Umbilical cord (tissue), 2 donors: ENCODE data around the gene FNDC3B. TPM values are rescaled to one million over a fixed set of nuclear protein-coding genes. Genes with fewer than 3 reads are reported as not detected.

Experiments
- DNase-seq: peaks from one replicate; pipeline ENCODE4 v3.0.0-alpha.2; 2015; ENCODE audit warnings: low spot score
- total RNA-seq: library from RNA; depleted of rRNA; stranded (reverse); fragments of >200 nt; gene quantifications from one replicate; pipeline ENCODE4 v1.2.3, GENCODE V29; 2014; ENCODE audit warnings: low replicate concordance; ENCODE audit not compliant: insufficient read depth

FNDC3B gene
- total RNA-seq, 1 donor from 2014 or later = 266 TPM

GRCh38 chr3:172148702-172149565, 109.6 kb downstream of the FNDC3B start:
- no peak for DNase-seq

- DNase-seq = no peak
These were observed 110.9 kb downstream of the FNDC3B start for GRCh38 chr3:172150268-172150667.

GRCh38 chr3:172150913-172151650, 111.7 kb downstream of the FNDC3B start:
- DNase-seq = no peak

GRCh38 chr3:172151651-172152649, 112.6 kb downstream of the FNDC3B start:
- no peak for DNase-seq

- DNase-seq = no peak
These were observed 113.5 kb downstream of the FNDC3B start for GRCh38 chr3:172152874-172153273.

- DNase-seq = peak; percentile 94
These were observed 114.0 kb downstream of the FNDC3B start for GRCh38 chr3:172153335-172153861.

GRCh38 chr3:172154768-172155664, 115.6 kb downstream of the FNDC3B start:
- DNase-seq = peak; percentile 79

- no peak for DNase-seq
These were observed 116.7 kb downstream of the FNDC3B start for GRCh38 chr3:172155897-172156585.

GRCh38 chr3:172156586-172156955, 117.2 kb downstream of the FNDC3B start:
- no peak for DNase-seq

GRCh38 chr3:172157564-172158258, 118.3 kb downstream of the FNDC3B start:
- DNase-seq = no peak

- no peak for DNase-seq
These were observed 119.4 kb downstream of the FNDC3B start for GRCh38 chr3:172158741-172159140.

- DNase-seq = no peak
These were observed 120.0 kb downstream of the FNDC3B start for GRCh38 chr3:172159376-172159775.

- DNase-seq = no peak
These were observed 120.7 kb downstream of the FNDC3B start for GRCh38 chr3:172159962-172160538.

- DNase-seq = no peak
These were observed 121.9 kb downstream of the FNDC3B start for GRCh38 chr3:172161133-172161789.

GRCh38 chr3:172161959-172162358, 122.6 kb downstream of the FNDC3B start:
- no peak for DNase-seq

GRCh38 chr3:172163320-172163719, 123.9 kb downstream of the FNDC3B start:
- DNase-seq = no peak

- DNase-seq = no peak
These were observed 125.4 kb downstream of the FNDC3B start for GRCh38 chr3:172164620-172165362.
